RPMI7951 (cell line): ENCODE data around the gene ZNF117. TPM values are rescaled to one million over a fixed set of nuclear protein-coding genes. Genes with fewer than 3 reads are reported as not detected.
"Not testable (repeated sequence)": the region's sequence is repeated elsewhere in the genome, so short reads cannot be mapped to it uniquely, and the experiment has no call there.

Source experiments
- DNase-seq: peaks from one replicate; pipeline ENCODE4 v3.0.0-alpha.2; 2012; ENCODE audit warnings: low read depth
- total RNA-seq: library from RNA; depleted of rRNA; stranded (reverse); fragments of >200 nt; shearing (Covaris generic); gene quantifications from 2 replicates; pipeline ENCODE4 v1.2.3, GENCODE V29; 2014; rRNA removed

ZNF117 gene
- total RNA-seq, result 2.4 and 3.7 TPM in 2 replicates

DNA sequence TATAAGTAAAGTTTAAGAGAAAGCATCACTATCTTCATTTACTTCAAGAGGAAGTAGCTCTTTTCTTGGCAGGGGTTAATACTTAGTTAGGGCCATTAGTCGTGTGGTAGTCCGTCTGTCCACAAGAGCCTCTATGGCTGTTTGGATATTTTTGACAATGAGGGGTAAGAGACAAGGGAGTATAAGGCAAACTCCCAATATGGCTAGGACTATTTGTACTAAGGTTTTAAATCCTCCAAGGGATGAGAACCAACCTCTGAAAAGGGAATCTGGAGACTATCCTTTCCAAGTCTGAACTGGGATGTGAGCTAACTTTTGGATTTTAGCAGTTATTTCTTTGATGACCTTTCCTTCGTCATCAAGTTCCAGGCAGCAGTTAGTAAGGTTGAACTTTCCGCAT is at the start of gene ZNF117:
TSS of gene ZNF117 (minus strand) at position 101 of the 400 bp plus-strand sequence.
- DNase-seq, result no peak

DNA sequence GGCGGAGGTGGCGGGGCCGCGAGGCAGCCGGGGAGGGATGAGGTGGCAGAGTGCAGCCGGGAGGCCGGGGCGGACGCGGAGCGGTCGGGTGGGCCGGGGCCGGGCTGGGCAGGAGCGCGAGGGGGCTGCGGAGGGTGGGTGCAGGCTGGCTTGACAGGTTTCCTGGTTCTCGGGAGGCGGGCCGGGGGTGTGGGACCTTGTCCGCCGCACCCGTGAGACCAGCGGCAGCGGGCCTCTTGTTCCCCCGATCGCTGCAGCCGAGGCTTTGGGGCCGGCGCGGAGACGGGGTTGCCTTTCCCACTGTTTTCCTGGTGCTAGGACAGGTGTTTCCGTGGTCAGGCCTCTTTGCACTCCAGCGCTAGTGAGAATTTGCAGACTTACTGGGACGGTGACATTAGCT is 47.9 kb upstream of the ZNF117 start:
- peak; percentile 24 for DNase-seq

GRCh38 chr7:65037740-65038688 is 47.2 kb upstream of the ZNF117 start:
- DNase-seq, result peak; percentile 90

DNA sequence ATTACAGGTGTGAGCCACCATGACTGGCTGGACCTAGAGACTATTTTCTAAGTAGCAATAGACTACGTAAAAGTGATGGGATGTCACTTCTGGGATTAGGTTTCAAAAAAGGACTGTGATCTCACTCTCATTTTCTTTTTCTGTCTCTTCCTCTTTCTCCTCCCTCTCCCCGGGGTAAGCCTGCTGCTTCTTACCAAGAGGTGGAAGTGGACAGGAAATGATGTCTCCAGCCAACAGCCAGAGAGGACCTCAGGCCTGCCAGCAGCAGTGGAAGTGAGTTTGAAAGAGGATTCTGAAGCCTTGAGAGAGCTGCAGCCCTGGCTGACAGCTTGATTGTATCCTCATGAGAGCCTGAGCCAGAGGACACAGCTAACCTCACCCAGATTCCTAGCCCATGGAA is 45.7 kb upstream of the ZNF117 start:
- peak; percentile 12 for DNase-seq

GRCh38 chr7:65035469-65035868 is 44.6 kb upstream of the ZNF117 start:
- DNase-seq, result not testable (repeated sequence)

GRCh38 chr7:65034120-65034782 is 43.4 kb upstream of the ZNF117 start:
- peak; percentile 73 for DNase-seq

GRCh38 chr7:65033391-65033790 is 42.6 kb upstream of the ZNF117 start:
- DNase-seq, result not testable (repeated sequence)

DNA sequence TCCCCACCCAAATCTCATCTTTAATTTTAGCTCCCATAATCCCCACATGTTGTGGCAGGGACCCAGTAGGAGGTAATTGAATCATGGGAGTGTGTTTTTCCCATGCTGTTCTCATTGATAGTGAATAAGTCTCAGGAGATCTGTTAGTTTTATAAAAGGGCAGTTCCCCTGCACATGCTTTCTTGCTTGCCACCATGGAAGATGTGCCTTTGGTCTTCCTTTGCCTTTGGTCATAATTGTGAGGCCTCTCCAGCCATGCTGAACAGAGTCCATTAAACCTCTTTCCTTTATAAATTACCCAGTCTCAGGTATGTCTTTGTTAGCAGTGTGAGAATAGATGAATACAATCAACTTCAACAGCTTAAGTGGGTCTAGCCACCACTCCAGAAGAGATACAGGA is 34.2 kb upstream of the ZNF117 start:
- not testable (repeated sequence) for DNase-seq

GRCh38 chr7:65020978-65021377 is 30.1 kb upstream of the ZNF117 start:
- DNase-seq, result not testable (repeated sequence)

- DNase-seq, result peak; percentile 61
Observed at GRCh38 chr7:65009881-65010280, 19.0 kb upstream of the ZNF117 start.

GRCh38 chr7:65009394-65009793 is 18.6 kb upstream of the ZNF117 start:
- DNase-seq, result not testable (repeated sequence)

DNA sequence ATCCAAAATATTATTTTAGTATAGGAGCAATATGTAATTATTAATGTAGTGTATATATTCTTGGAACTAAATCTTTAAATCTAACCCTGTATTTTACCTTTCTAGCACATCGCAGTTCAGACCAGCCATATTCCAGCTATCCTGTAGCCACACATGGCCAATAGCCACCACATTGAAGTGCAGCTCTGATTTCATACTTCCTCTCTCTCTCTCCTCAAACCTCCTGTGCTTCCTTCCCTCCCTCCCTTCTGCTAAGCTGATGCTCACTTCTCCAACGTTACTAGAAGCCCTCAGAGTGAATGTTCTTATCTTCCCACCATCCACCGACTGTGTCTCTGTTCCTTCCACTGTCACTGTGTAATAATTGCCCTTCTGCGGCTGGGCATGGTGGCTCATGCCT is 16.2 kb upstream of the ZNF117 start:
- not testable (repeated sequence) for DNase-seq

- DNase-seq, result peak; percentile 96
Observed at GRCh38 chr7:65006094-65006992, 15.5 kb upstream of the ZNF117 start, which contains the start of gene ERV3-1. TSS of gene ERV3-1 (minus strand) at chr7:65006687. CDS start at chr7:64993026, 13,661 bp downstream.

DNA sequence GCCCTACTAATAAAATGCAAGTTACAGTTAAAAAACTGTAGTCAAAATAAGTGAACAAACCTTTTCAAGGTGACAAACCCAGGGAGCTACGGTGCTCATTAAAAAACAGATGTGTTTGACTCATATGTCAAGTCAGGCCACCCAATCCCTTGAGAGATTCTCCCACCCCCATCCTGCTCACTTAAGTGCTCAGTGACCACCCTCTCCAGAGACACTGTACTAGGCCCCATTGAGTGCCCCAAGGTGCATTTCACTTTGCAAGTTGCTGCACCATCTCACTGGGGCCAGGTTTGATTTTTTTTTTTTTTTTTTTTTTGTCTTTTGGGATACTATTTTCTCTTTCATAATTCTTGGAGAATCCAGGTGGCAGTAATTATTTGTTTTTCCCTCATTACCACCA is 13.7 kb upstream of the ZNF117 start:
- DNase-seq, result no peak

GRCh38 chr7:65002972-65003585 is 12.2 kb upstream of the ZNF117 start:
- DNase-seq, result no peak

- no peak for DNase-seq
Observed at GRCh38 chr7:65001291-65001814, 10.5 kb upstream of the ZNF117 start.

- peak; percentile 67 for DNase-seq
Observed at GRCh38 chr7:64999165-65000004, 8.5 kb upstream of the ZNF117 start.

DNA sequence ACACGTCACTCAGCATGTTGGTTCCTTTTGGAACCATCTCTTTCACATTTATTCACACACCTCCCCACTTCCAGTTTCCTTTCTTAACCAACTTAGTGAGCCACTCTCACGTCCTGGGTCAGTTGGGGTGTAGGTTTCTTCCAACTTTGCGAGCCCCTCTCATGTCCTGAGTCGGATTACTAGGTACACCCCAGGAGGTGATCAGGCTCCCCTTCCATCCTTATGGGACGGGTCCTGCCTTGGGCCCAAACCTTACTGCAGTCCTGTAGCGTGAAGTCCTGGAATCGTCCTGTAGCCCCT is 8.0 kb upstream of the ZNF117 start:
- DNase-seq, result no peak

GRCh38 chr7:64997927-64998391 is 7.1 kb upstream of the ZNF117 start:
- peak; percentile 77 for DNase-seq
